ENCODE results near the gene TRIO.

- TF ChIP-seq TBP (IDR thresholded peaks at IDR 0.05; ENCODE audit: low read depth, low read length) (no peak), JUND (IDR thresholded peaks at IDR 0.05; ENCODE audit: low read length) (no peak), CHD2 (IDR thresholded peaks at IDR 0.05; ENCODE audit: low read length) (no peak), BACH1 (IDR thresholded peaks at IDR 0.05; ENCODE audit: low read length) (no peak), CTCF (IDR thresholded peaks at IDR 0.05; ENCODE audit: control extremely low read depth in 1 of 3, insufficient read depth in 1 of 3, low read depth in 1 of 3, low read length in 3 of 3) (no peak), POLR2AphosphoS5 (IDR thresholded peaks at IDR 0.05; ENCODE audit: low read depth, low read length) (no peak), POLR2A (IDR thresholded peaks at IDR 0.05; ENCODE audit: control extremely low read depth in 1 of 2, low read depth in 2 of 2, low read length in 2 of 2) (no peak), BRCA1 (IDR thresholded peaks at IDR 0.05; ENCODE audit: low read depth, low read length) (no peak), RAD21 (IDR thresholded peaks at IDR 0.05 in 1 of 2, conservative IDR thresholded peaks at IDR 0.05 in 1 of 2; ENCODE audit: low read depth in 2 of 2, low read length in 2 of 2) (no peak), SP4 (IDR thresholded peaks at IDR 0.05; ENCODE audit: low read length) (no peak), EP300 (IDR thresholded peaks at IDR 0.05; ENCODE audit: borderline replicate concordance in 1 of 2, low read depth in 2 of 2, low read length in 2 of 2) (no peak), GTF2F1 (IDR thresholded peaks at IDR 0.05; ENCODE audit: borderline replicate concordance, low read depth, low read length) (no peak), KDM1A (IDR thresholded peaks at IDR 0.05; ENCODE audit: borderline replicate concordance, low read length) (no peak), RBBP5 (IDR thresholded peaks at IDR 0.05; ENCODE audit: borderline replicate concordance, low read depth, low read length) (no peak)
Observed at GRCh38 chr5:14128079-14128478, 15.1 kb upstream of the TRIO start.
